HepG2 (cell line): ENCODE results near the gene RASSF7. TPM values are rescaled to one million over a fixed set of nuclear protein-coding genes. Genes with fewer than 3 reads are reported as not detected.

Experiments
- ATAC-seq: fragments of 200-7000 bp; cut with Tn5 transposase; 3 replicates; pipeline ENCODE4 v1.9.1; 2020; ENCODE audit warnings: mild to moderate bottlenecking, moderate library complexity
- BruUV-seq: library from RNA; stranded (reverse); fragments of 400-500 nt; replicated peaks from 2 replicates; lab custom pipeline; 2021; lab: Mats Ljungman, UMichigan
- CTCF ChIA-PET: fragments of 300-600 bp; formaldehyde crosslinking; extraction: SDS; loops from one replicate; lab custom pipeline; 2021; ENCODE audit warnings: low total read pairs, inconsistent platforms, low intra/inter-chr PET ratio; lab: Yijun Ruan, JAX
- POLR2A ChIA-PET: fragments of 350-600 bp; sonication (Branson Sonifier 250); formaldehyde crosslinking; loops from one replicate; lab custom pipeline; 2020; ENCODE audit warnings: antibody characterized with exemption, inconsistent platforms; lab: Yijun Ruan, JAX
- DNase-seq: peaks from one replicate; pipeline ENCODE4 v3.0.0-alpha.2; 2015; ENCODE audit warnings: low spot score
- FAIRE-seq: peaks from 3 replicates; lab custom pipeline; 2011; peaks lifted over from hg19 to GRCh38; lab: Jason Lieb, UNC
- H2AFZ ChIP-seq: one replicate; pipeline ENCODE4 v1.6.1; 2011; ENCODE audit warnings: low read length, inconsistent platforms
- H3K27ac ChIP-seq: fragments of 300-600 bp; 3 replicates; pipeline ENCODE4 v1.8.0; 2011; ENCODE audit warnings: mixed run types, mild to moderate bottlenecking, mixed read lengths, low read length, inconsistent platforms; ENCODE audit not compliant: insufficient read depth; ENCODE audit errors: extremely low read length
- H3K27me3 ChIP-seq, 2 experiments: fragments of 200-600 bp in 1 of 2; 2 replicates in 1 of 2; 3 replicates in 1 of 2; pipeline versions ENCODE4 v1.6.0 to v1.8.0; 2011; ENCODE audit warnings: low read length in 2 of 2, mild to moderate bottlenecking in 2 of 2, moderate library complexity in 2 of 2, inconsistent platforms in 1 of 2; ENCODE audit not compliant: insufficient read depth in 2 of 2, control insufficient read depth in 1 of 2
- H3K36me3 ChIP-seq, 2 experiments: fragments of 200-600 bp in 1 of 2; replicated peaks in 1 of 2; 2 replicates in 1 of 2; 3 replicates in 1 of 2; pipeline versions ENCODE4 v1.5.1 to v1.8.0; 2011; ENCODE audit warnings: low read length in 2 of 2, inconsistent platforms in 1 of 2; ENCODE audit not compliant: insufficient read depth in 2 of 2, control insufficient read depth in 1 of 2
- H3K4me1 ChIP-seq: 2 replicates; pipeline ENCODE4 v1.5.1; 2012; ENCODE audit warnings: low read length, inconsistent platforms; ENCODE audit not compliant: insufficient read depth
- H3K4me2 ChIP-seq: 2 replicates; pipeline ENCODE4 v1.6.0; 2011; ENCODE audit warnings: low read depth, low read length, inconsistent platforms
- H3K4me3 ChIP-seq, 3 experiments: fragments of 200-600 bp in 1 of 3; sonication (generic), shearing (Covaris generic) in 1 of 3; replicated peaks in 1 of 3; 2 replicates each; pipeline ENCODE4 v1.5.1; 2011 to 2016; ENCODE audit warnings: low read length in 3 of 3, inconsistent platforms in 2 of 3, low read depth in 2 of 3, mild to moderate bottlenecking in 2 of 3, control low read depth in 1 of 3, mixed read lengths in 1 of 3; ENCODE audit not compliant: insufficient read depth in 1 of 3
- H3K79me2 ChIP-seq: one replicate; pipeline ENCODE4 v1.6.1; 2011; ENCODE audit warnings: low read length, inconsistent platforms; ENCODE audit not compliant: insufficient read depth
- H3K9ac ChIP-seq: 2 replicates; pipeline ENCODE4 v1.6.0; 2011; ENCODE audit warnings: mild to moderate bottlenecking, low read depth, low read length, inconsistent platforms; ENCODE audit not compliant: insufficient read depth
- H3K9me3 ChIP-seq: 2 replicates; pipeline ENCODE4 v1.5.1; 2012; ENCODE audit warnings: mild to moderate bottlenecking, low read length
- H4K20me1 ChIP-seq: 2 replicates; pipeline ENCODE4 v1.6.0; 2011; ENCODE audit warnings: inconsistent platforms, mild to moderate bottlenecking, low read length, moderate library complexity; ENCODE audit not compliant: insufficient read depth
- PRPF4 ChIP-seq: fragments of 200-400 bp; formaldehyde crosslinking; IDR thresholded peaks from 2 replicates; pipeline ENCODE4 v1.6.1; 2016; ENCODE audit warnings: low read length, low read depth; ENCODE audit not compliant: poor library complexity, severe bottlenecking
- RORA ChIP-seq: sonication (generic); formaldehyde crosslinking; IDR thresholded peaks from 2 replicates; pipeline ENCODE4 v1.5.0; 2020; ENCODE audit warnings: mild to moderate bottlenecking, missing genetic modification reagents, moderate library complexity
- SAFB2 ChIP-seq: sonication (generic); formaldehyde crosslinking; IDR thresholded peaks from 2 replicates; pipeline ENCODE4 v1.5.1; 2020; ENCODE audit warnings: missing genetic modification reagents, low read depth, mild to moderate bottlenecking, borderline replicate concordance
- THAP11 ChIP-seq: IDR thresholded peaks from 2 replicates; pipeline ENCODE4 v1.6.1; 2016; ENCODE audit warnings: missing biosample characterization, missing genetic modification reagents
- ZNF512B ChIP-seq: sonication (generic); formaldehyde crosslinking; IDR thresholded peaks from 2 replicates; pipeline ENCODE4 v1.5.1; 2020; ENCODE audit warnings: missing genetic modification reagents, mild to moderate bottlenecking, borderline replicate concordance
- ZNF883 ChIP-seq: sonication (generic); formaldehyde crosslinking; IDR thresholded peaks from 2 replicates; pipeline ENCODE4 v1.5.1; 2020; ENCODE audit warnings: mild to moderate bottlenecking, missing genetic modification reagents; ENCODE audit errors: not compliant biosample characterization
- WGBS: methylation state at CpG from one replicate; pipeline ENCODE4 v1.1.6; 2017; ENCODE audit warnings: low lambda C conversion rate; 5-methylcytosine and 5-hydroxymethylcytosine counted together
- in situ Hi-C: cut with HindIII; loops from 2 replicates; pipeline ENCODE4 v1.10.0; 2017; ENCODE audit warnings: low pct_unique_long_range_greater_than_20kb; ENCODE audit not compliant: extremely low pct_ligation_motif_present
- intact Hi-C: fragments of 100-400 bp; cut with micrococcal nuclease; formaldehyde crosslinking; loops from one replicate; pipeline ENCODE4 v1.10.0; 2022; ENCODE audit not compliant: unreplicated experiment
- polyA plus RNA-seq, 8 experiments: library from polyadenylated mRNA; depleted of rRNA in 3 of 8; stranded (reverse) in 7 of 8; unstranded in 1 of 8; fragments of >200 nt; fragmentation: Illumina TruSeq in 4 of 8; extraction: Trizol in 4 of 8; gene quantifications; 2 replicates each; pipeline versions ENCODE4 v1.2.1 to v1.2.3, GENCODE V29; 2011 to 2016; ENCODE audit warnings: low read depth in 4 of 8, missing spikeins in 1 of 8, mixed read lengths in 1 of 8; ENCODE audit not compliant: insufficient read depth in 1 of 8
- total RNA-seq, 5 experiments: library from RNA; depleted of rRNA; stranded (reverse); fragments of >200 nt; fragmentation: Illumina TruSeq; extraction: Trizol; gene quantifications; 2 replicates each; pipeline ENCODE4 v1.2.3, GENCODE V29; 2016; ENCODE audit warnings: low read depth in 1 of 5
- TF ChIP-seq, protein P1 (sequence below): sonication (generic); formaldehyde crosslinking; IDR thresholded peaks from 2 replicates; pipeline ENCODE4 v1.4.0; 2020; ENCODE audit warnings: missing genetic modification reagents; ENCODE audit errors: not compliant biosample characterization
- TF ChIP-seq, protein P2 (sequence below): sonication (generic); formaldehyde crosslinking; IDR thresholded peaks from 2 replicates; pipeline ENCODE4 v1.5.1; 2020; ENCODE audit warnings: mild to moderate bottlenecking, missing genetic modification reagents, moderate library complexity

The RASSF7 gene
- total and polyA plus RNA-seq, 2 of the 13 experiments (the other 11 are each of a cell fraction or from before 2014, with no cell fraction given), result 20.2 to 28.6 TPM

DNA sequence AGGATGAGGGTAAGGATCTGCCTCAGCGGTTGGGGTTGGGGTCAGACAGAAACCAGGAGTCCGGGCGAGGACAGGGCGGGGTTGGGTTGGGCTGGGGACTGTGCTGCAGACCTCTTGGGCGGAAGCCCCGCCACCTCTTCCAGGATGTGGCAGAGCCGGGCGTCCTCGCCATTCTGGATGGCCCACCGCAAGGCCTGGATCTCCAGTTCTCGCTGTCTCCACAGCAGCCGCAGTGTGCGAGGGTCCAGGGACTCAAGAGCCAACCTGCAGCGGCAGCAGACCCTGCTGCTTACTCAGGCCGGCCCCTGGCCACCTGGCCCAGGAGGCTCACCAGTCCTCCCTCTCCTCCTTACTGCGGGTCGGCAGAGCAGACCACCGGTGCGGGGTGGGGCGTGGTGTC lies 2.3 kb upstream of the RASSF7 start:
- H3K27ac ChIP-seq, result no peak overlapping the region
- POLR2A ChIA-PET, result interaction anchor here (2.1 kb wide), 1 partner anchor 11 kb away, joined by 18 read pairs; no protein-coding TSS in a partner anchor
- H3K9me3 ChIP-seq, result no peaks in the 10 kb centered on the region
- intact Hi-C loops, result loop anchor here (10.0 kb wide), 1 partner anchor 56 kb away; the partner anchor contains the start of gene IRF7
- no peak overlapping the region for H2AFZ ChIP-seq
- BruUV-seq, result no TSS peak
- FAIRE-seq, result no peak
- 95% methylated on average over 7 of the region's 20 CpGs for WGBS
- no peak for TF ChIP-seq RORA
- TF ChIP-seq SAFB2 (CRISPR knock-in tag), result no peak
- no peak for TF ChIP-seq ZNF883 (CRISPR knock-in tag)
- no peak for TF ChIP-seq PRPF4
- TF ChIP-seq THAP11 (CRISPR knock-in tag), result no peak
- TF ChIP-seq ZNF512B (CRISPR knock-in tag), result no peak
- TF ChIP-seq, protein P1, sequence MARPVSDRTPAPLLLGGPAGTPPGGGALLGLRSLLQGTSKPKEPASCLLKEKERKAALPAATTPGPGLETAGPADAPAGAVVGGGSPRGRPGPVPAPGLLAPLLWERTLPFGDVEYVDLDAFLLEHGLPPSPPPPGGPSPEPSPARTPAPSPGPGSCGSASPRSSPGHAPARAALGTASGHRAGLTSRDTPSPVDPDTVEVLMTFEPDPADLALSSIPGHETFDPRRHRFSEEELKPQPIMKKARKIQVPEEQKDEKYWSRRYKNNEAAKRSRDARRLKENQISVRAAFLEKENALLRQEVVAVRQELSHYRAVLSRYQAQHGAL, result no peak
- TF ChIP-seq, protein P2, sequence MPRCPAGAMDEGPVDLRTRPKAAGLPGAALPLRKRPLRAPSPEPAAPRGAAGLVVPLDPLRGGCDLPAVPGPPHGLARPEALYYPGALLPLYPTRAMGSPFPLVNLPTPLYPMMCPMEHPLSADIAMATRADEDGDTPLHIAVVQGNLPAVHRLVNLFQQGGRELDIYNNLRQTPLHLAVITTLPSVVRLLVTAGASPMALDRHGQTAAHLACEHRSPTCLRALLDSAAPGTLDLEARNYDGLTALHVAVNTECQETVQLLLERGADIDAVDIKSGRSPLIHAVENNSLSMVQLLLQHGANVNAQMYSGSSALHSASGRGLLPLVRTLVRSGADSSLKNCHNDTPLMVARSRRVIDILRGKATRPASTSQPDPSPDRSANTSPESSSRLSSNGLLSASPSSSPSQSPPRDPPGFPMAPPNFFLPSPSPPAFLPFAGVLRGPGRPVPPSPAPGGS (CRISPR knock-in tag), result no peak
- TF ChIP-seq, all 625 proteins: peak for 0
- Histone ChIP-seq H3K4me3 (no peak overlapping the region), H3K36me3 (no peaks in the 10 kb centered on the region; a peak in 2 of 5 replicates), H3K27me3 (0 out of 5 replicates have a peak, but pooled peaks cover 0 to 2% of the 10 kb centered on the region in 2 experiments), H3K4me1 (peaks cover 72% of the 10 kb centered on the region), H3K79me2 (peaks cover 8% of the 10 kb centered on the region), H4K20me1 (no peaks in the 10 kb centered on the region), H3K4me2 (no peak overlapping the region), H3K9ac (no peak overlapping the region)
- in situ Hi-C loops, result loop anchor here (5.0 to 10.0 kb wide), 2 partner anchors 39 to 66 kb away; partner anchors contain the start of genes CDHR5 and SCT
- CTCF ChIA-PET, result no interaction called here
- no peak for ATAC-seq
- no peak for DNase-seq
